ENCODE measurements around the gene CYB5R3.
A peak's percentile ranks its signal among the peaks of the same experiment; 100 is the strongest.
"Not testable (repeated sequence)": the region's sequence is repeated elsewhere in the genome, so short reads cannot be mapped to it uniquely, and the experiment has no call there.

Gene CYB5R3

GRCh38 chr22:42677936-42678335 is 28.7 kb upstream of the CYB5R3 start:
- not testable (repeated sequence) for DNase-seq

- DNase-seq, result no peak
Measured at GRCh38 chr22:42676059-42676607, 26.9 kb upstream of the CYB5R3 start.

- peak; percentile 16 for DNase-seq
Measured at GRCh38 chr22:42673898-42674401, 24.8 kb upstream of the CYB5R3 start.

- not testable (repeated sequence) for DNase-seq
Measured at GRCh38 chr22:42673071-42673470, 23.9 kb upstream of the CYB5R3 start.

- DNase-seq, result no peak
Measured at GRCh38 chr22:42670921-42671709, 21.9 kb upstream of the CYB5R3 start.

GRCh38 chr22:42670046-42670445 is 20.9 kb upstream of the CYB5R3 start:
- no peak for DNase-seq

- DNase-seq, result not testable (repeated sequence)
Measured at GRCh38 chr22:42666393-42666792, 17.2 kb upstream of the CYB5R3 start.

- no peak for DNase-seq
Measured at GRCh38 chr22:42664976-42665831, 16.0 kb upstream of the CYB5R3 start.

GRCh38 chr22:42661985-42662831 is 13.0 kb upstream of the CYB5R3 start:
- DNase-seq, result no peak

- DNase-seq, result no peak
Measured at GRCh38 chr22:42656578-42656977, 7.4 kb upstream of the CYB5R3 start.

GRCh38 chr22:42655693-42656092 is 6.5 kb upstream of the CYB5R3 start:
- DNase-seq, result no peak

- no peak for DNase-seq
Measured at GRCh38 chr22:42654436-42655073, 5.4 kb upstream of the CYB5R3 start.

- DNase-seq, result no peak
Measured at GRCh38 chr22:42653999-42654398, 4.8 kb upstream of the CYB5R3 start.

GRCh38 chr22:42651134-42651533 is 1.9 kb upstream of the CYB5R3 start:
- DNase-seq, result no peak

- no peak for DNase-seq
Measured at GRCh38 chr22:42648368-42649245, 585 bp downstream of the CYB5R3 start.

GRCh38 chr22:42648017-42648367 is 1.2 kb downstream of the CYB5R3 start:
- no peak for DNase-seq

- no peak for DNase-seq
Measured at GRCh38 chr22:42646569-42647525, 2.3 kb downstream of the CYB5R3 start.

- DNase-seq, result no peak
Measured at GRCh38 chr22:42645938-42646568, 3.1 kb downstream of the CYB5R3 start.

- DNase-seq, result no peak
Measured at GRCh38 chr22:42645341-42645937, 3.8 kb downstream of the CYB5R3 start.

Data from DMS 273 treated with DMSO at 0.1 percent for 48 hours (cell line).